GM12875 (cell line): ENCODE results near the gene GDPGP1.
"Not testable (repeated sequence)": the region's sequence is repeated elsewhere in the genome, so short reads cannot be mapped to it uniquely, and the experiment has no call there.

Experiments
- H3K4me3 ChIP-seq: one replicate; pipeline ENCODE4 v1.5.1; 2011; ENCODE audit warnings: low read depth, low read length, control low read depth
- CTCF ChIP-seq: IDR thresholded peaks from 2 replicates; pipeline ENCODE4 v1.5.1; 2011; ENCODE audit warnings: low read depth, mild to moderate bottlenecking, control low read depth, inconsistent platforms, low read length, moderate library complexity, borderline replicate concordance; ENCODE audit not compliant: insufficient read depth

The GDPGP1 gene

DNA sequence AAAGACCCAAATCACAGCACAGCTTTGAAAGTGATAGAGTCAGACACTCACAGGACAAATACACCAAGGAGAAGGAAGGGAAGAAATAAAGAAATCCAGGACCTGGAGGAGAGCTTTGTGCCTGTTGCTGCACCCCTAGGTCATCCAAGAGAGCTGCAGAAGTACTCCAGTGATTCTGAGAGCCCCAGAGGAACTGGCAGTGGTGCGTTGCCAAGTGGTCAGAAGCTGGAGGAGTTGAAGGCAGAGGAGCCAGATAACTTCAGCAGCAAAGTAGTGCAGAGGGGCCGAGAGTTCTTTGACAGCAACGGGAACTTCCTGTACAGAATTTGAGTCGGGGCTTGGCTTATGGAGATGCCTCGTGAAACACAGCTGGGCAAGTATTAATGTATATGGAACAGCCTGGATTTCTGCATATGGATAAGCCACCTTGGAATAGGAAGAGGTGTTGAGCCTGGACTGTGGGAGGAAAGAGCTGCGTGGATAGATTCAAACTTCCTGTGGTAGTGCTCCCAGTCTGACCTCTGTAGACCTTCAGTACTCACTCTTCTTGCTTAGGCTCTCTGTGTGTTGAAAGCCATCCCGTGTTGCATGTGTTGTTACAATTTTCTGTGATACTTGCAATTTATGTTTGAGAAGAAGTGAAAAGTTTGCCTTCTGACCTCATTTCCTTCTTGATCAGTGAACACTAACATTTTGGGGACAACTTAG lies 37.6 kb downstream of the GDPGP1 start:
- no peak for TF ChIP-seq CTCF
- no peak overlapping the region for H3K4me3 ChIP-seq

DNA sequence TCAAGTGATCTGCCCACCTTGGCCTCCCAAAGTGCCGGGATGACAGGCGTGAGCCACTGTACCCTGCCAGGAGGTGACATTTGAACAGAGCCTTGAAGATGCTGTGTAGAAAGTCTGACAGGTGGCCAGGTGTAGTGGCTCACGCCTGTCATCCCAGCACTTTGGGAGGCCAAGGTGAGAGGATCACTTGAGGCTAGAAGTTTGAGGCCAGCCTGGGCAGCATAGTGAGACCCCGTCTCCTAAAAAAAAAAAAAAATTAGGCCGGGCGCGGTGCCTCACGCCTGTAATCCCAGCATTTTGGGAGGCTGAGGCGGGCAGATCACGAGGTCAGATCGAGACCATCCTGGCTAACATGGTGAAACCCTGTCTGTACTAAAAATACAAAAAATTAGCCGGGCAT lies 44.5 kb downstream of the GDPGP1 start:
- not testable (repeated sequence) for H3K4me3 ChIP-seq

- not testable (repeated sequence) for H3K4me3 ChIP-seq
Measured at GRCh38 chr15:90280743-90281142, 46.7 kb downstream of the GDPGP1 start.

DNA sequence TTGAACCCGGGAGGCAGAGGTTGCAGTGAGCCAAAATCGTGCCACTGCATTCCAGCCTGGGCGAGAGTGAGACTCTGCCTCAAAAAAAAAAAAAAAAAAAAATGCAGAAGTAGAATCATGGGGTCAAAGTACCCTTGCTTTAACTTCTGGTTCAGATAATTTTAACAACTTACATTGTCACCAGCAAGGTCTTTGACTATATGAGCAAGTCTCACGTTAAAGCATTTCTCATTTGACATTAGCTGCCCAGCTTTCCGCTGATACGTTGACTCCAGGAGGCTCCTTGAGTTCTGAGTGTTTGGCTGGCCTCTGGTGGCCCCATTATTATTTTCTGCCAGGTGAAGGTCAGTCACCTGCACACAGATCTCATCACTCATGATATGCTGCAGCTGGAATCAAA lies 47.6 kb downstream of the GDPGP1 start:
- not testable (repeated sequence) for H3K4me3 ChIP-seq

DNA sequence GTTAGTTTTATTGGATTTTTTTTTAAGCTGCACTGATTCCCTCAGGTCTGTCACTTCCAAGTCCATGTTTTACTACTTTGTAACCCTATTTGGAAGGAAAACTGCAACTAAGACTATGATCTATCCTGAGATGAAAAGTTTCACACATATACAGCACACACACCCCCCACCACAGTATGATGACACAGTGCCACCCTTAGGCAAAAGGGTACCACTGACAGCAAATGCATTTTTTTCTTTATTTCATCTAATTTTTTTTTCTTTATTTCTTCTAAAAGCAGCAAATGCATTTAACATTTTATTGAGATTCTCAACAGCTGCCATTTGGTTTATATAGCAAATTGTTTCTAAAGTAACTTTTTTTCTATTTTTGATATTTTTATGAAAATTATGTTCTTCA lies 52.7 kb downstream of the GDPGP1 start:
- TF ChIP-seq CTCF, result peak; percentile 41; the same call in 1 of the 2 replicates

DNA sequence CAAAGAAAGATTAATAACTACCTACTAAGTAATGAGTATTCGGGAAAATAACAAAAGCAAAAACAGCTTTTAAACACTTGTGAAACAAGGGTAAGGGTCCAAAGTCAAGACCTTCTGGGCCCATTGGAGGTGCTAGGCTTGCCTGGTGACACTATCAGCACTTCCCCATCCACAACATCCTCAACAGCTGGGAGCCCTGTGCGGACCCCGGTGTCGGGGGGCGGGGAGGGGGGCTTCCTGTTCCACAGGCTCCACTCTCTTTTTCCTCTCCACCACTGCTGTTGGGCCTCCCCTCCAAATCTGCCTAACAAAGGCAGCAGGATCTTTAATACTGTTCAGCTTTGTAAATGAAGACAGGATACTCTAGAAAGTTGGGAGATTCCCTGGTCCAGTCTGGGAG lies 53.1 kb downstream of the GDPGP1 start:
- TF ChIP-seq CTCF, result no peak
- no peak overlapping the region for H3K4me3 ChIP-seq

More for the DNA sequence above, 52.7 kb downstream of the GDPGP1 start:
- no peak overlapping the region for H3K4me3 ChIP-seq

DNA sequence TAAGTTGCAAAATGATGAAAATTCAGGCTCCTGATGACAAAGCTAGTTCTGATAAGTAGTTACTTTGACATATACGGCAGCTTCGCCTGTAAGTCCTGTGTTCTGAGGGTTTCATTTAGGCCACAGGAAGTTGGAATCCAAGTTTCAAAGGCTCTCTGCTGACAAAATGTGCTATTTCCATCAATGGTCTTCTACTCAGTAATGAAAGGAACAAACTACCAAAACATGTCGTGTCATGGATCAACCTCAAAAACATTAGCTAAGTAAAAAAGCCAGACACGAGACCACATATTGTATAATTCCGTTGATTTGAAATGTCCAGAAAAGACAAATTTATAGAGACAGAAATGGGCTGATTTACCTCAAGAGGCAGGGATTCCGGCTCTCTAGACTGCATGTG lies 53.9 kb downstream of the GDPGP1 start:
- TF ChIP-seq CTCF, result no peak
- H3K4me3 ChIP-seq, result no peak overlapping the region

GRCh38 chr15:90291679-90292356 lies 57.8 kb downstream of the GDPGP1 start:
- TF ChIP-seq CTCF, result no peak
- H3K4me3 ChIP-seq, result no peak overlapping the region
